Caco-2 (cell line): ENCODE measurements around the gene SORBS1. TPM values are rescaled to one million over a fixed set of nuclear protein-coding genes. Genes with fewer than 3 reads are reported as not detected.
A peak's percentile ranks its signal among the peaks of the same experiment; 100 is the strongest.

Source experiments
- BruUV-seq: library from RNA; stranded (reverse); fragments of 400-500 nt; replicated peaks from 2 replicates; lab custom pipeline; 2021; lab: Mats Ljungman, UMichigan
- CTCF ChIA-PET: fragments of 300-600 bp; sonication (Branson Sonifier 250); formaldehyde crosslinking; loops from one replicate; lab custom pipeline; 2022; ENCODE audit warnings: antibody characterized with exemption; lab: Charles Lee
- POLR2A ChIA-PET: fragments of 300-600 bp; sonication (Branson Sonifier 250); formaldehyde crosslinking; loops from one replicate; lab custom pipeline; 2022; ENCODE audit warnings: antibody characterized with exemption; lab: Charles Lee
- DNase-seq, 2 experiments: peaks; one replicate each; pipeline versions ENCODE4 v3.0.0 to v3.0.0-alpha.2; 2020 to 2022
- H3K27me3 ChIP-seq: replicated peaks from 2 replicates; pipeline ENCODE4 v1.6.0; 2011; ENCODE audit warnings: low read length; ENCODE audit not compliant: control insufficient read depth, insufficient read depth
- H3K36me3 ChIP-seq: 2 replicates; pipeline ENCODE4 v1.5.1; 2011; ENCODE audit warnings: low read length; ENCODE audit not compliant: control insufficient read depth, insufficient read depth
- H3K4me1 ChIP-seq: fragments of 250-450 bp; sonication (Bioruptor Pico); 2 replicates; pipeline ENCODE4 v1.5.1; 2020; ENCODE audit warnings: mild to moderate bottlenecking
- H3K4me3 ChIP-seq: 2 replicates; pipeline ENCODE4 v1.5.1; 2011; ENCODE audit warnings: low read depth, mild to moderate bottlenecking, control low read depth, low read length
- H3K9me3 ChIP-seq: fragments of 250-450 bp; sonication (Bioruptor Pico); 2 replicates; pipeline ENCODE4 v1.5.1; 2020; ENCODE audit warnings: mild to moderate bottlenecking, moderate library complexity
- H3K27ac Mint-ChIP-seq: one replicate; pipeline ENCODE4 v1.8.0; 2022; ENCODE audit warnings: mixed read lengths; ENCODE audit not compliant: unreplicated experiment
- H3K27me3 Mint-ChIP-seq: one replicate; pipeline ENCODE4 v1.8.0; 2022; ENCODE audit warnings: mixed read lengths; ENCODE audit not compliant: insufficient read depth, unreplicated experiment
- H3K36me3 Mint-ChIP-seq: one replicate; pipeline ENCODE4 v1.8.0; 2022; ENCODE audit warnings: mild to moderate bottlenecking, mixed read lengths; ENCODE audit not compliant: insufficient read depth, unreplicated experiment
- H3K4me1 Mint-ChIP-seq: one replicate; pipeline ENCODE4 v1.8.0; 2022; ENCODE audit warnings: low read depth, mixed read lengths; ENCODE audit not compliant: unreplicated experiment
- H3K4me3 Mint-ChIP-seq: one replicate; pipeline ENCODE4 v1.8.0; 2022; ENCODE audit warnings: mild to moderate bottlenecking, moderate library complexity, mixed read lengths; ENCODE audit not compliant: unreplicated experiment
- H3K9me3 Mint-ChIP-seq: one replicate; pipeline ENCODE4 v1.8.0; 2022; ENCODE audit warnings: mixed read lengths; ENCODE audit not compliant: unreplicated experiment
- intact Hi-C: fragments of 100-400 bp; cut with micrococcal nuclease; formaldehyde crosslinking; loops from one replicate; pipeline ENCODE4 v1.10.0; 2022; ENCODE audit not compliant: unreplicated experiment
- total RNA-seq: library from RNA; stranded (reverse); gene quantifications from 2 replicates; pipeline ENCODE4 v1.2.3, GENCODE V29; 2022
- TF ChIP-seq, protein P1 (sequence below), 2 experiments: fragments of 200-600 bp in 1 of 2; IDR thresholded peaks; 1 replicate in 1 of 2; 2 replicates in 1 of 2; pipeline versions ENCODE4 v1.5.1 to v1.8.0; 2011 to 2022; ENCODE audit warnings: antibody characterized with exemption in 1 of 2, control low read depth in 1 of 2, inconsistent platforms in 1 of 2, low read depth in 1 of 2, low read length in 1 of 2, mild to moderate bottlenecking in 1 of 2, moderate library complexity in 1 of 2; ENCODE audit not compliant: insufficient read depth in 1 of 2, severe bottlenecking in 1 of 2, unreplicated experiment in 1 of 2

The SORBS1 gene
- total RNA-seq, 1 experiment from 2014 or later = 39.3 TPM

DNA sequence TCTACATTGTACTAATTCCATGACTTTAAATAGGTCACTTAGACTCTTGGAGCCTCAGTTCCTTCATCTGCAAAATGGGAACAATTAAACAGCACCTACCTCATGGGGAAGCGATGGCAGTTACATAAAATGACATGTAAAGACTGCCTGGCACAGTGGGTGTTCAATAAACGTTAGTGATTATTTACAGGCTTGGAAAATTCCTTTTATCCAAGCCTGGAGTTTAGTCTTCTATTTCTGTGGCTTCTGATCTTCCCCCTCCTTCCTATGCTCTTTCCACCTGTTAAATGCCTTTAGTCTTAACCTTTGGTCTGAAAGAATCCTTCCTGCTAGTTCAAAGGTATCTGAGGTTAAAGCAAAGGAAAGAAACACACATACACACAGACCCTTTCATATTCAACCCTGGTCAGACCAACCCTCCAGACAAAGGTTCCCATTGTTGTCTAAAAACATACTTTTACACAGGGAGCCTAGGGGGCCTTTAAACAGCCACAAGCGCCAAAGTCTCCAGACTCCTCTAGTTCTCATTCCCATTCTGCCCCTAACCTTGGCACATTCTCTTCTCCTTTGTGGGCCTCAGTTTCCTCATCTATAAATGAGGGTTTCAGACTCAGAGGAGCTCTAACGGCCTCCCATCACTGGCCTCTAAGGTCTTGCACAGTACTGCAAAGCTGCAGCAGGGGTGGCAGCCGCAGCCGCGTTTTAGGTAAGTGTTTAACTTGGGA, 21.4 kb downstream of the SORBS1 start:
- no peaks in the 10 kb centered on the region for H3K9me3 Mint-ChIP-seq
- ChIA-PET POLR2A (no interaction called here), CTCF (interaction anchor here (0.7 kb wide), 1 partner anchor 109 kb away, joined by 3 read pairs; no protein-coding TSS in a partner anchor)
- H3K4me3 Mint-ChIP-seq = peak overlapping the region; percentile 6
- Histone ChIP-seq H3K4me1 (peaks cover 100% of the 10 kb centered on the region), H3K4me3 (no peak overlapping the region), H3K9me3 (no peaks in the 10 kb centered on the region), H3K27me3 (no peaks in the 10 kb centered on the region), H3K36me3 (no peaks in the 10 kb centered on the region)
- peaks cover 10% of the 10 kb centered on the region for H3K36me3 Mint-ChIP-seq
- TF ChIP-seq, protein P1, sequence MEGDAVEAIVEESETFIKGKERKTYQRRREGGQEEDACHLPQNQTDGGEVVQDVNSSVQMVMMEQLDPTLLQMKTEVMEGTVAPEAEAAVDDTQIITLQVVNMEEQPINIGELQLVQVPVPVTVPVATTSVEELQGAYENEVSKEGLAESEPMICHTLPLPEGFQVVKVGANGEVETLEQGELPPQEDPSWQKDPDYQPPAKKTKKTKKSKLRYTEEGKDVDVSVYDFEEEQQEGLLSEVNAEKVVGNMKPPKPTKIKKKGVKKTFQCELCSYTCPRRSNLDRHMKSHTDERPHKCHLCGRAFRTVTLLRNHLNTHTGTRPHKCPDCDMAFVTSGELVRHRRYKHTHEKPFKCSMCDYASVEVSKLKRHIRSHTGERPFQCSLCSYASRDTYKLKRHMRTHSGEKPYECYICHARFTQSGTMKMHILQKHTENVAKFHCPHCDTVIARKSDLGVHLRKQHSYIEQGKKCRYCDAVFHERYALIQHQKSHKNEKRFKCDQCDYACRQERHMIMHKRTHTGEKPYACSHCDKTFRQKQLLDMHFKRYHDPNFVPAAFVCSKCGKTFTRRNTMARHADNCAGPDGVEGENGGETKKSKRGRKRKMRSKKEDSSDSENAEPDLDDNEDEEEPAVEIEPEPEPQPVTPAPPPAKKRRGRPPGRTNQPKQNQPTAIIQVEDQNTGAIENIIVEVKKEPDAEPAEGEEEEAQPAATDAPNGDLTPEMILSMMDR (IDR thresholded peaks at IDR 0.05; ENCODE audit: insufficient read depth in 1 of 2, low read depth in 1 of 2, low read length in 1 of 2, severe bottlenecking in 1 of 2, unreplicated experiment in 1 of 2) = no peak
- DNase-seq = peak in 1 of 2 experiments; percentile 55
- no peaks in the 10 kb centered on the region for H3K27me3 Mint-ChIP-seq
- intact Hi-C loops = loop anchor here (1.0 to 2.0 kb wide), 2 partner anchors 22 to 59 kb away; partner anchors contain the start of gene SORBS1
- H3K4me1 Mint-ChIP-seq = peaks cover 77% of the 10 kb centered on the region
- H3K27ac Mint-ChIP-seq = peak overlapping the region; percentile 80
- no TSS peak for BruUV-seq

DNA sequence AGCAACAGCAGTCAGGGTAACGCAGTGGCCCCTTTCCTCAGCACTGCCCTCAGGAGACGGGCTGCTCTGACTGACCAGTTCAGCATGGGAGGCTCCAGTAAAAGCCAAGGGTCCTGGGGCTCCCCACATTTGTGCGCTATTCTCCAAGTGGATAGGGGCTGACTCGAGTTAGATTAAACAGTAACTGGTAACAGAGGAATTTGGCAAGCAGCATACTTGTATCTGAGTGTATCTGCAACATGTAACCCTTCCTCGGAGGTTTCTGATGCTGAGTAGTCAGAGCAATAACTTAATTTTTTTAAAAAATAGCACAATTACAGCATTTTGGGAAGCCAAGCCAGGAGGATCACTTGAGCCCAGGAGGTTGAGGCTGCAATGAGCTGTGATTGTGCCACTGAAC, 22.8 kb downstream of the SORBS1 start:
- Mint-ChIP-seq H3K27me3 (no peaks in the 10 kb centered on the region), H3K4me1 (peaks cover 74% of the 10 kb centered on the region)

DNA sequence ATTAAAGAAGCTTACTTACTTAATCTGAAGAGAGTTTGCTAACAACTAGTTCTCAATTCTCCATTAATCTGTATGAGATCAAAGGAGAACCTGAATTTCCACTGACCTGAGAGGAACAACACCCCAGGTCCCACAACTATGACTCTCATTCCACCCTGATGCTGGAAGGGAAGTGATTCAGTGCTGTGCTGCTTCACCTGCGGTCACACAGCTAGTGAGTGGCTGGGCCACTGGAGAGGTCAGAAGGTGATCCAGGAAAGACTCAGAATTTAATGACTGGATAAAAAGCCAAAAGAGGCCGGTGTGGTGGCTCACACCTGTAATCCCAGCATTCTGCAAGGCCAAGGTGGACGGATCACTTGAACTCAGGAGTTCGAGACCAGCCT, 23.6 kb downstream of the SORBS1 start:
- no peak for DNase-seq
- no peaks in the 10 kb centered on the region for H3K36me3 ChIP-seq
- no peaks in the 10 kb centered on the region for H3K9me3 ChIP-seq
- Mint-ChIP-seq H3K36me3 (peaks cover 10% of the 10 kb centered on the region), H3K4me1 (peaks cover 66% of the 10 kb centered on the region), H3K4me3 (no peak overlapping the region), H3K27ac (peak overlapping the region; percentile 8), H3K9me3 (no peaks in the 10 kb centered on the region), H3K27me3 (no peaks in the 10 kb centered on the region)
- peaks cover 86% of the 10 kb centered on the region for H3K4me1 ChIP-seq
- intact Hi-C loops = no loop called here
- no peak overlapping the region for H3K4me3 ChIP-seq
- ChIA-PET CTCF (no interaction called here), POLR2A (no interaction called here)
- TF ChIP-seq, protein P1 (IDR thresholded peaks at IDR 0.05; ENCODE audit: insufficient read depth in 1 of 2, low read depth in 1 of 2, low read length in 1 of 2, severe bottlenecking in 1 of 2, unreplicated experiment in 1 of 2) = no peak
- BruUV-seq = no TSS peak
- no peaks in the 10 kb centered on the region for H3K27me3 ChIP-seq

More for the DNA sequence above, 22.8 kb downstream of the SORBS1 start:
- H3K4me3 Mint-ChIP-seq = no peak overlapping the region
- no peaks in the 10 kb centered on the region for H3K27me3 ChIP-seq
- peaks cover 10% of the 10 kb centered on the region for H3K36me3 Mint-ChIP-seq
- peaks cover 89% of the 10 kb centered on the region for H3K4me1 ChIP-seq
- POLR2A ChIA-PET = no interaction called here
- CTCF ChIA-PET = no interaction called here
- TF ChIP-seq, protein P1 (IDR thresholded peaks at IDR 0.05; ENCODE audit: insufficient read depth in 1 of 2, low read depth in 1 of 2, low read length in 1 of 2, severe bottlenecking in 1 of 2, unreplicated experiment in 1 of 2) = no peak
- H3K4me3 ChIP-seq = no peak overlapping the region
- H3K9me3 ChIP-seq = no peaks in the 10 kb centered on the region
- no peaks in the 10 kb centered on the region for H3K36me3 ChIP-seq
- H3K9me3 Mint-ChIP-seq = no peaks in the 10 kb centered on the region
- DNase-seq = no peak
- intact Hi-C loops = loop anchor here (2.0 kb wide), 1 partner anchor 58 kb away; no protein-coding TSS in a partner anchor
- H3K27ac Mint-ChIP-seq = peak overlapping the region; percentile 8
- no TSS peak for BruUV-seq
